GM12891 (cell line): ENCODE results near the gene CDK8.

Experiments used
- PAX5 ChIP-seq: IDR thresholded peaks from 2 replicates; pipeline ENCODE4 v1.6.1; 2011; ENCODE audit warnings: low read length, moderate library complexity, mild to moderate bottlenecking; ENCODE audit not compliant: insufficient read depth, severe bottlenecking
- POLR2A ChIP-seq: IDR thresholded peaks from 2 replicates; pipeline ENCODE4 v1.6.1; 2011; ENCODE audit warnings: low read depth, low read length, control low read depth
- POLR2AphosphoS5 ChIP-seq: IDR thresholded peaks from 2 replicates; pipeline ENCODE4 v1.6.1; 2011; ENCODE audit warnings: low read depth, low read length, control low read depth
- POU2F2 ChIP-seq: IDR thresholded peaks from 2 replicates; pipeline ENCODE4 v1.6.1; 2011; ENCODE audit warnings: low read depth, mild to moderate bottlenecking, control low read depth, low read length, moderate library complexity
- SPI1 ChIP-seq: IDR thresholded peaks from 2 replicates; pipeline ENCODE4 v1.6.1; 2011; ENCODE audit warnings: low read depth, low read length, control low read depth
- TAF1 ChIP-seq: IDR thresholded peaks from 2 replicates; pipeline ENCODE4 v1.6.1; 2011; ENCODE audit warnings: low read depth, low read length, control low read depth

- TF ChIP-seq POLR2AphosphoS5, result no peak
- no peak for TF ChIP-seq TAF1
- TF ChIP-seq POLR2A, result no peak
- no peak for TF ChIP-seq SPI1
- no peak for TF ChIP-seq POU2F2
- TF ChIP-seq PAX5, result no peak
These were observed 7.8 kb upstream of the CDK8 start for GRCh38 chr13:26246154-26246553.
